ENCODE data around the gene OSBPL1A. TPM values are rescaled to one million over a fixed set of nuclear protein-coding genes. Genes with fewer than 3 reads are reported as not detected.

Gene OSBPL1A
- total and polyA plus RNA-seq, 10 of the 15 experiments (the other 5 are each of a cell fraction or from before 2014, with no cell fraction given) = 0.02 to 0.83 (median 0.11) TPM; not detected in 6

GRCh38 chr18:24270358-24270936, 127.2 kb downstream of the OSBPL1A start:
- BruUV-seq (replicated peaks) = no TSS peak
- no peak for TF ChIP-seq STAT3 (IDR thresholded peaks at IDR 0.05; ENCODE audit: low read depth, low read length)
- no peak for TF ChIP-seq IRF5 (IDR thresholded peaks at IDR 0.05; ENCODE audit: borderline replicate concordance)
- no peak for TF ChIP-seq FOXM1 (IDR thresholded peaks at IDR 0.05; ENCODE audit: low read depth, low read length)
- no peak for TF ChIP-seq ZZZ3 (IDR thresholded peaks at IDR 0.05; ENCODE audit: control insufficient read depth, insufficient read length, low read depth)
- TF ChIP-seq GABPA (IDR thresholded peaks at IDR 0.05; ENCODE audit: low read depth) = no peak
- TF ChIP-seq DPF2 (IDR thresholded peaks at IDR 0.05) = no peak
- no peak for TF ChIP-seq TCF3 (IDR thresholded peaks at IDR 0.05; ENCODE audit: borderline replicate concordance, insufficient read depth, low read depth, low read length)
- TF ChIP-seq E4F1 (IDR thresholded peaks at IDR 0.05; ENCODE audit: borderline replicate concordance, partially characterized antibody) = no peak
- TF ChIP-seq MYB (IDR thresholded peaks at IDR 0.05; ENCODE audit: borderline replicate concordance, low read depth, low read length) = no peak
- TF ChIP-seq ZBTB4 (CRISPR knock-in tag; IDR thresholded peaks at IDR 0.05) = no peak
- TF ChIP-seq CBX3 (IDR thresholded peaks at IDR 0.05; ENCODE audit: borderline replicate concordance, low read depth) = no peak
- no peak for TF ChIP-seq CHD2 (IDR thresholded peaks at IDR 0.05; ENCODE audit: borderline replicate concordance, low read depth, low read length)
- no peak for TF ChIP-seq KDM1A (IDR thresholded peaks at IDR 0.05; ENCODE audit: borderline replicate concordance)
- TF ChIP-seq EP300 (IDR thresholded peaks at IDR 0.05; ENCODE audit: borderline replicate concordance in 1 of 2, control insufficient read depth in 1 of 2, low read depth in 2 of 2, low read length in 2 of 2) = no peak
- no peak for TF ChIP-seq SMAD1 (IDR thresholded peaks at IDR 0.05; ENCODE audit: low read depth, partially characterized antibody)
- no peak for TF ChIP-seq ATF2 (IDR thresholded peaks at IDR 0.05; ENCODE audit: low read length)

More at GRCh38 chr18:24270358-24270936, 127.2 kb downstream of the OSBPL1A start:
- ChIA-PET POLR2A (no interaction called here), RAD21 (ENCODE audit: unreplicated experiment) (no interaction called here), CTCF (no interaction called here), SMC1A (ENCODE audit: uncharacterized antibody, unreplicated experiment) (interaction anchor here (0.7 kb wide), 1 partner anchor 94 kb away, joined by 3 read pairs; no protein-coding TSS in a partner anchor)
- 11% methylated on average over 4 of the region's 4 CpGs for WGBS (ENCODE audit: insufficient coverage, insufficient replicate concordance, low lambda C conversion rate, missing lambda C conversion rate)
- FAIRE-seq = no peak
- Histone ChIP-seq H3K27ac (ENCODE audit: control insufficient read depth, insufficient read depth) (no peak overlapping the region), H3K4me2 (ENCODE audit: control insufficient read depth, insufficient read depth) (no peak overlapping the region), H3K4me3 (no peak overlapping the region), H4K20me1 (ENCODE audit: control insufficient read depth, insufficient read depth) (no peaks in the 10 kb centered on the region), H3K36me3 (ENCODE audit: control insufficient read depth in 2 of 2, insufficient read depth in 2 of 2, low read length in 1 of 2) (no peaks in the 10 kb centered on the region), H3K79me2 (ENCODE audit: control insufficient read depth, insufficient read depth, low read length) (no peaks in the 10 kb centered on the region), H3K9me3 (replicated peaks; ENCODE audit: control insufficient read depth, insufficient read depth, low read length) (no peaks in the 10 kb centered on the region), H3K4me1 (ENCODE audit: control insufficient read depth, insufficient read depth, low read length) (no peaks in the 10 kb centered on the region), H3K9ac (ENCODE audit: control insufficient read depth, insufficient read depth, low read length) (no peak overlapping the region), H2AFZ (ENCODE audit: control insufficient read depth, low read depth, low read length) (no peak overlapping the region), H3K27me3 (replicated peaks in 1 of 2; ENCODE audit: control insufficient read depth in 2 of 2, insufficient read depth in 2 of 2, low read length in 1 of 2) (peaks cover 7 to 15% of the 10 kb centered on the region in 2 experiments)
- in situ Hi-C loops (cut with MboI) = no loop called here
- intact Hi-C loops (cut with micrococcal nuclease; ENCODE audit: unreplicated experiment) = no loop called here
- no peak for ATAC-seq
- DNase-seq (ENCODE audit: low read depth, low spot score) = no peak
